Transverse colon (tissue), 3 donors: ENCODE results near the gene CCDC43.

Experiments
- POLR2A ChIP-seq: fragments of 450-650 bp; IDR thresholded peaks from one replicate; pipeline ENCODE4 v1.6.1; 2016; ENCODE audit warnings: antibody characterized with exemption, mild to moderate bottlenecking, moderate library complexity
- TF ChIP-seq, protein P1 (sequence below), 5 experiments: fragments of 200-600 bp in 3 of 5; fragments of 450-650 bp in 2 of 5; sonication (generic) in 3 of 5; IDR thresholded peaks; 1 replicate in 2 of 5; 2 replicates in 3 of 5; pipeline ENCODE4 v1.5.1; 2016 to 2017; ENCODE audit warnings: antibody characterized with exemption in 5 of 5, inconsistent platforms in 3 of 5, mild to moderate bottlenecking in 2 of 5, moderate library complexity in 1 of 5

DNA sequence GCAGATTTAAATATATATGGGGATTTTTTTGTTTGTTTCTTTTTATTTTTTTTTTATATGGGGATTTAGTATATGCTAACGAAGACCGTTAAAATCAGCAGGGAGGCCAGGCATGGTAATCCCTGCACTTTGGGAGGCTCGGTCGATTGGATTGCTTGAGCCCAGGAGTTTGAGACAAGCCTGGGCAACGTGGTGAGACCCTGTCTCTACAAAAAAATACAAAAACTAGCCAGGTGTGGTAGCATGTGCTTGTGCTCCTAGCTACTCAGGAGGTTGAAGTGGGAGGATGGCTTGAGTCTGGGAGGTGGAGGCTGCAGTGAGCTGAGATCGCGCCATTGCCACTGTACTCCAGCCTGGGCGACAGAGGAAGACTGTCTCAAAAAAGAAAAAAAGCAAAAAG is 55.6 kb downstream of the CCDC43 start:
- TF ChIP-seq POLR2A: no peak
- TF ChIP-seq, protein P1, sequence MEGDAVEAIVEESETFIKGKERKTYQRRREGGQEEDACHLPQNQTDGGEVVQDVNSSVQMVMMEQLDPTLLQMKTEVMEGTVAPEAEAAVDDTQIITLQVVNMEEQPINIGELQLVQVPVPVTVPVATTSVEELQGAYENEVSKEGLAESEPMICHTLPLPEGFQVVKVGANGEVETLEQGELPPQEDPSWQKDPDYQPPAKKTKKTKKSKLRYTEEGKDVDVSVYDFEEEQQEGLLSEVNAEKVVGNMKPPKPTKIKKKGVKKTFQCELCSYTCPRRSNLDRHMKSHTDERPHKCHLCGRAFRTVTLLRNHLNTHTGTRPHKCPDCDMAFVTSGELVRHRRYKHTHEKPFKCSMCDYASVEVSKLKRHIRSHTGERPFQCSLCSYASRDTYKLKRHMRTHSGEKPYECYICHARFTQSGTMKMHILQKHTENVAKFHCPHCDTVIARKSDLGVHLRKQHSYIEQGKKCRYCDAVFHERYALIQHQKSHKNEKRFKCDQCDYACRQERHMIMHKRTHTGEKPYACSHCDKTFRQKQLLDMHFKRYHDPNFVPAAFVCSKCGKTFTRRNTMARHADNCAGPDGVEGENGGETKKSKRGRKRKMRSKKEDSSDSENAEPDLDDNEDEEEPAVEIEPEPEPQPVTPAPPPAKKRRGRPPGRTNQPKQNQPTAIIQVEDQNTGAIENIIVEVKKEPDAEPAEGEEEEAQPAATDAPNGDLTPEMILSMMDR (IDR thresholded peaks at IDR 0.05): no peak
